Cortex of kidney (tissue), 1 donor: Measurements from ENCODE around the gene PROSER3.

ENCODE experiments used
- DNase-seq: peaks from one replicate; lab custom pipeline; 2025; lab: John Stamatoyannopoulos, UW

Gene PROSER3

GRCh38 chr19:35777086-35777841, 19.3 kb downstream of the PROSER3 start:
- DNase-seq = no peak

- no peak for DNase-seq
Observed at GRCh38 chr19:35777961-35778360, 20.0 kb downstream of the PROSER3 start.

DNA sequence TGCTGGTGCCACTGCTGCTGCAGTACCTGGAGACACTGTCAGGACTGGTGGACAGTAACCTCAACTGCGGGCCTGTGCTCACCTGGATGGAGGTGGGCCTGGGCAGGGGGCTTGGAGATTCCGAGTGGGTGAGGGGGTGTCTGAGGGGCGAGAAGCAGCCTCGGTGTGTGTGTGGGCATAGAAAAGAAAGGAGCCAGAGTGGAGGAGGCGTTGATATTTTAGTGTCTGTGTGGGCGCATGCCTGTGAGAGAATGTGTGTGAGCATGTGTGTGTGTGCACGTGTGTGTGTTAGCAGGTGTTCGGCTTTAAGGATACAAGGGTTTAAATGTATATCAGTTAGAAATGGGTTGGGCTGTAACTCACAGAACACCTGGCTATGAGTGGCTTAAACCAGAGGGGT, 21.1 kb downstream of the PROSER3 start:
- DNase-seq = no peak

DNA sequence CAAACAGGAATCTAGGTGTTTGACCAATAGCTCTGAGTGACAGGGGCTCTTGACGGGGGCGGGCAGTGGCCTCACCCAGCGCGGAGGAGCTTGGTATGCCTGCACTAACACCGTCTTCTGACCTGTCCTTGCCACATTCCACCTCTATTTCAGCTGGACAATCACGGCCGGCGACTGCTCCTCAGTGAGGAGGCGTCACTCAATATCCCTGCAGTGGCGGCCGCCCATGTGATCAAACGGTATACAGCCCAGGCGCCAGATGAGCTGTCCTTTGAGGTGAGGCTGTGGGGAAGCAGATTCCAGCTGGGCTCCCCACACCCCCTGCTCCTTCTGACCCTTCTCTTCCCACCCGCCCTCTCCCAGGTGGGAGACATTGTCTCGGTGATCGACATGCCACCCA, 22.1 kb downstream of the PROSER3 start:
- DNase-seq = no peak

GRCh38 chr19:35780717-35781116, 22.7 kb downstream of the PROSER3 start:
- no peak for DNase-seq

GRCh38 chr19:35781650-35782049, 23.7 kb downstream of the PROSER3 start:
- DNase-seq = no peak

DNA sequence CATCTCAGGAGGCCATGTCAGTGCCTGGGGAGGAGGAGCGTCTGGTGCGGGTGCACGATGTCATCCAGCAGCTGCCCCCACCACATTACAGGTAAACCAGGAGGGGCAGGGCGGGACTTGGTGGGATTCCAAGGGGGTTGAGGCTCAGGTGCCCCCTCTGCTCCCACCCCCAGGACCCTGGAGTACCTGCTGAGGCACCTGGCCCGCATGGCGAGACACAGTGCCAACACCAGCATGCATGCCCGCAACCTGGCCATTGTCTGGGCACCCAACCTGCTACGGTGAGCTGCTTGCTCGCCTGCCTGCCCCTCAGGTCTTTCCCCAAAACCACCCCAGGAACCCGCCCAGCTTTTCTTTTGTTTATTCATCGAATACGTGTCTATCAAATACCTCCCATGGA, 24.6 kb downstream of the PROSER3 start:
- no peak for DNase-seq

DNA sequence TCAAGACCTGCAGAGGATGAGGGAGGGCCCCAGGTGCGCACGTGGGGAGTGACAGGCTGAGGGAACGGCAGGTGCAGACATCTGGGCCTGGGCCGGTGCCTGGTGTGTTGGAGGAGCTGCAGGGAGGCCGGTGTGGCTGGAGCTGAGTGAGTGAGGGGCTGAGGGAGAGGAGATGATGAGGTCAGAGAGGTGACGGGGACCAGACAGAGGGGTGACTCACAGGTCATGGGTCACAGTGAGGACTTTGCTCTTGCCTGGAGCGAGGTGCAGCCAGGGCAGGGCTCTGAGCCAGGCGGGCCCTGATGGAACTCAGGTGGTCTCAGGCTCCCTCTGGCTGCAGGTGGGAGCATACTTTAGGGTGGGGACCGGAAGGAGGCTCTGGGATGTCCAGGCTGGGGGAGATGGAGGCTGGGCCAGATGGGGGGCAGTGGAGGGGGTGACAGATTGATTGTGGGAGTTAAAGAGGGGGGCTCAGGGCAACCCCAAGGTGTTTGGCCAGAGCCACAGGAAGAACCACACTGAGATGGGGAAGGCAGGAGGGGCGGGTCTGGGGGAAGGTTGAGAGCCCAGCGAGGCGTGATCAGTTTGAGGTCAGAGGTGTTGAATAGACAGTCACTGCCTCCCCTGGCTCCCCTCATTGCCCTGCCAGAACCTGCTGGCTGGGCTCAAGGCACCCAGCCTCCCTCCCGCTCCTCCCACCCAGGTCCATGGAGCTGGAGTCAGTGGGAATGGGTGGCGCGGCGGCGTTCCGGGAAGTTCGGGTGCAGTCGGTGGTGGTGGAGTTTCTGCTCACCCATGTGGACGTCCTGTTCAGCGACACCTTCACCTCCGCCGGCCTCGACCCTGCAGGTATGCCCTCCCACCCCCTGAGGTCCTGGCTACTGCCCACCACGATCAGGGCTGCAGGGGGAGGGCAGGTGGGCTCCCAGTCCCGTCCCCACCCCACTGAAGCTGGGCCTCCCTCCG, 25.8 kb downstream of the PROSER3 start:
- no peak for DNase-seq

DNA sequence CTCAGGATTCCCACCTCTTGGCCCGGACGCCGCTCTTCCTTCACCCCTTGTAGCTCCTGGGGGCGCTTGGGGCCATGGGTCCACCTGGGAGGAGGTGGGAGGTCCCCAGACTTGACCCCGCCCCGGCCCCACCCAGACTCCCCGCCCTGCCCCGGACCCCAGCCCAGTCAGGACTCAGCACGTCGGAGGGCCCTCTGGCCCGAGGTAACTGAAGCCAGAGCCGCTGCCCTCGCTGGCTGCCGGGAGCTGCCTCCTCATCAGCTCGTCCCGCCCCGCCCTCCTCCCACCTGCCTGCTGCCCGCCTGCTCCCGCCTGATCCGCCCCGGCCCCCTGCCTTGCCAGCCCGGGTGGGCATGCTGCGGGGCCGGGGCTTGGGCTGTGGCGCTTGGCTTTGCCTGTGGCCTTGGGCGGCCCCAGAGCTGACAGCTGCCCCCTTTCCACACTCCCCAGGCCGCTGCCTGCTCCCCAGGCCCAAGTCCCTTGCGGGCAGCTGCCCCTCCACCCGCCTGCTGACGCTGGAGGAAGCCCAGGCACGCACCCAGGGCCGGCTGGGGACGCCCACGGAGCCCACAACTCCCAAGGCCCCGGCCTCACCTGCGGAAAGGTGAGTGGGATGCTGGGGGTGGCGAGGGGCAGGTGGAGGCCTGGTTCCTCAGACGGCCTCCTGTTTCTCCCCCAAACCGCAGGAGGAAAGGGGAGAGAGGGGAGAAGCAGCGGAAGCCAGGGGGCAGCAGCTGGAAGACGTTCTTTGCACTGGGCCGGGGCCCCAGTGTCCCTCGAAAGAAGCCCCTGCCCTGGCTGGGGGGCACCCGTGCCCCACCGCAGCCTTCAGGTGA, 26.7 kb downstream of the PROSER3 start:
- no peak for DNase-seq

GRCh38 chr19:35785339-35785627, 27.3 kb downstream of the PROSER3 start:
- DNase-seq = no peak

- DNase-seq = no peak
Observed at GRCh38 chr19:35786299-35787160, 28.6 kb downstream of the PROSER3 start.

GRCh38 chr19:35787227-35787799, 29.3 kb downstream of the PROSER3 start:
- DNase-seq = no peak

DNA sequence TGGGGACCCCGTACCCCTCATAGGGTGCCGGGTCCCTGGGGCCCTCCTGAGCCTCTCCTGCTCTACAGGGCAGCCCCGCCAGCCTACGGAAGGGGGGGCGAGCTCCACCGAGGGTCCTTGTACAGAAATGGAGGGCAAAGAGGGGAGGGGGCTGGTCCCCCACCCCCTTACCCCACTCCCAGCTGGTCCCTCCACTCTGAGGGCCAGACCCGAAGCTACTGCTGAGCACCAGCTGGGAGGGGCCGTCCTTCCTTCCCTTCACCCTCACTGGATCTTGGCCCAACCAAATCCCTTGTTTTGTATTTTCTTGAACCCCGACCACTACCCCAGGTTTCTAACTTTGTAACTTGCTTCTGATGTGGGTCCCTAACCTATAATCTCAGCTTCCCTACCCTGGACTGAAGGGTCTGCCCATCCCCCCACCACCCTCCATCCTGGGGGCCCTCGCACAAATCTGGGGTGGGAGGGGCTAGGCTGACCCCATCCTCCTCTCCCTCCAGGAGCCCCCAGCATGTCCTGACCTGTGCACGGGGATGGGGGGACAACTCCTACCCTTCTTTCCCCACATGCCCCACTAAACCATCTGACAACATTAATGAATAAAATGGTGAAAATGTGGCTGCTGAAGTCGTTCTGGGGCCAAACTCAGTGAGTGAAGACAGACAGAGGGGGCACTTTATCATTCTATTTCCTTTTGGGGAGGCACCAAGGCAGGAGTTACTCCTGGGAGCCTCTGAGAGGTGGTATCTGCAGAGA, 30.4 kb downstream of the PROSER3 start:
- DNase-seq = no peak

DNA sequence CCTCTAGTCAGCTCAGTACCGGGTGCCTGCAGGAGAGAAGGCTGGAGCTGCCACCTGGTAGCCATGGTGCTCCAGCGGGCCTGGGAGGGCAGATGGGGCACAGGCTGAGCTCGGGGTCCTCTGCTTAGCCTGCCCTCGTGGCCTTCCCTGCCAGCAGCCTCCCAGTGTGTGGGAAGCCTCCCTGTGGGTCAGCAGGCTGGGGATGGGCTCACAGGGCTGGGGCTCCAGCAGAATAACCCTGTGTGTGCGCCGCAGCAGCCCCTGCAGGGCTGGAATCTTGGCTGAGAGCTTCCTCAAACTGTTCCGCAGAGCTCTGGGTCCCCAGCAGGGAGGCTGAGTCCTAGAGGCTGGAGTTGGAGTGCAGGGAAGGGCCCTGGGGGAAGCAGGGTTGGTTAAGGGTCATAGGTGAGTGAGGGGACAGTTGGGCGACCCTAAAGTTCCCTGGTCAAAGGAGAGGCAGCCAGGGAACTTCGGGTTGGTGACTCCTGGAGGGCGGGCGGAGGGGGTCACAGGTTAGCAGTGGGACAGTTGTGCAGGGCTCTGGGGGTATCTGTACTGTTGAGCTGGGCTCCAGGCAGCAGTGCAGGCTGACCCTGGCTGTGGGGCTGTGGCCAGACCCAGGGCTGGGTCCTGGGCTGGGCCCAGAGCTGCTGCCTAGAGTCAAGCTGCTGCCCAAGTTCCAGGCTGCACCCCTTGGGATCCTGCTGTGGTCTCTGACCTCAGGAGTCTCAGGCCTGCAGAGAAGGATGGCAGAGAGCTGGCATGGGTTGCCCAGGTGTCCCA, 31.4 kb downstream of the PROSER3 start:
- DNase-seq = no peak

GRCh38 chr19:35789978-35790944, 32.3 kb downstream of the PROSER3 start:
- no peak for DNase-seq

GRCh38 chr19:35790981-35791813, 33.2 kb downstream of the PROSER3 start:
- no peak for DNase-seq

- DNase-seq = no peak
Observed at GRCh38 chr19:35791814-35792279, 33.9 kb downstream of the PROSER3 start.
